ENCODE measurements around the gene SNU13.

DNA sequence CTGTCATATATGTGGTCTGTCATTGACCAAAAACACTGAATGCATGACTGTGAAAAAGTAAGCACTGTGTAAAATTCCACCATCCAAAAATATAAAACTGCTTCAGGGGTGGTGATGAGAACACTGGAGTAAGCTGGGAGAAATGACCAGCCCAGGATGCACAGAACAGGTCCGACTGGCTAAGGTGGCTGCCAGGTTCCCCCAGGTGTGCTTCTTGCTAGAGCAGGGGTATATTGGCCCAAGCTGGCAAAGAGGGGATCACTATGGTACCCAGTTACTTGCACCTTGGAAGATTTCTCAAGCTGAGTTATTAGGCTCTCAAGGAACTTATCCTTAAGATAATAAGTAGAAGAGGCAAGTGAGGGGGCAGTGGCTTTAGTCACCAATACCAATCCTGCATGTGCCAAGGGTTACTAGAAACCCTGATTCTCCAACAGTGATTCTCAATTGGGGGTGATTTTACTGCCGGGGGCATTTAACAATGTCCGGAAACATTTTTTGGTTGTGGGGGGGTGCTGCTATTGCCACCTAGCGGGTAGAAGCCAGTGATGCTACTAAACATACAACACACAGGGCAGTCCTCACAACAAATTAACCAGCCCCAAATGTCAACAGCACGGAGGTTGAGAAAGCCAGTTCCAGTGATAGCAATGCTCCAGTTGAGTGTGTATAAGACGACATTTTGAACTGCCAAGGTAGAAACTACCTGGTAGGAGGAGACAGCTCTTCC is 15.7 kb downstream of the SNU13 start:
- no peak for TF ChIP-seq EZH2 (IDR thresholded peaks at IDR 0.05; ENCODE audit: insufficient read depth, poor library complexity, severe bottlenecking)
- TF ChIP-seq EZH2phosphoT487 (IDR thresholded peaks at IDR 0.05; ENCODE audit: insufficient read depth, low read depth): no peak
